Panc1 (cell line): ENCODE measurements around the gene SOX18.

ENCODE experiments used
- CTCF ChIP-seq: fragments of 450-650 bp; IDR thresholded peaks from 2 replicates; pipeline ENCODE4 v1.5.1; 2017; ENCODE audit warnings: mild to moderate bottlenecking
- POLR2AphosphoS5 ChIP-seq: IDR thresholded peaks from 2 replicates; pipeline ENCODE4 v1.6.1; 2012; ENCODE audit warnings: mild to moderate bottlenecking, low read depth, low read length, moderate library complexity
- REST ChIP-seq, 2 experiments: IDR thresholded peaks; 2 replicates each; pipeline ENCODE4 v1.6.1; 2011 to 2012; ENCODE audit warnings: low read depth in 2 of 2, control low read depth in 1 of 2, low read length in 1 of 2, mild to moderate bottlenecking in 1 of 2, moderate library complexity in 1 of 2; ENCODE audit not compliant: insufficient read depth in 1 of 2
- SIN3A ChIP-seq: IDR thresholded peaks from 2 replicates; pipeline ENCODE4 v1.6.1; 2012; ENCODE audit warnings: low read depth, mild to moderate bottlenecking, low read length, moderate library complexity, borderline replicate concordance; ENCODE audit not compliant: insufficient read depth
- TCF7L2 ChIP-seq: IDR thresholded peaks from 2 replicates; pipeline ENCODE4 v1.6.1; 2011; ENCODE audit warnings: mild to moderate bottlenecking, low read depth, low read length, inconsistent platforms

- TF ChIP-seq CTCF (no peak), POLR2AphosphoS5 (no peak), REST (IDR thresholded peaks at IDR 0.05; ENCODE audit: insufficient read depth in 1 of 2, low read depth in 2 of 2, low read length in 1 of 2) (no peak), SIN3A (no peak), TCF7L2 (no peak)
These were observed 24.8 kb upstream of the SOX18 start for GRCh38 chr20:64074184-64074789.
